ENCODE measurements around the gene CLEC11A.
"Not testable (repeated sequence)": the region's sequence is repeated elsewhere in the genome, so short reads cannot be mapped to it uniquely, and the experiment has no call there.

CLEC11A gene

GRCh38 chr19:50741179-50741933 lies 18.2 kb downstream of the CLEC11A start:
- DNase-seq (ENCODE audit: low read depth in 2 of 2): no peak
- H3K4me3 ChIP-seq (replicated peaks in 1 of 2; ENCODE audit: low read depth in 2 of 2, low read length in 2 of 2): no peak overlapping the region
- TF ChIP-seq, protein P1, sequence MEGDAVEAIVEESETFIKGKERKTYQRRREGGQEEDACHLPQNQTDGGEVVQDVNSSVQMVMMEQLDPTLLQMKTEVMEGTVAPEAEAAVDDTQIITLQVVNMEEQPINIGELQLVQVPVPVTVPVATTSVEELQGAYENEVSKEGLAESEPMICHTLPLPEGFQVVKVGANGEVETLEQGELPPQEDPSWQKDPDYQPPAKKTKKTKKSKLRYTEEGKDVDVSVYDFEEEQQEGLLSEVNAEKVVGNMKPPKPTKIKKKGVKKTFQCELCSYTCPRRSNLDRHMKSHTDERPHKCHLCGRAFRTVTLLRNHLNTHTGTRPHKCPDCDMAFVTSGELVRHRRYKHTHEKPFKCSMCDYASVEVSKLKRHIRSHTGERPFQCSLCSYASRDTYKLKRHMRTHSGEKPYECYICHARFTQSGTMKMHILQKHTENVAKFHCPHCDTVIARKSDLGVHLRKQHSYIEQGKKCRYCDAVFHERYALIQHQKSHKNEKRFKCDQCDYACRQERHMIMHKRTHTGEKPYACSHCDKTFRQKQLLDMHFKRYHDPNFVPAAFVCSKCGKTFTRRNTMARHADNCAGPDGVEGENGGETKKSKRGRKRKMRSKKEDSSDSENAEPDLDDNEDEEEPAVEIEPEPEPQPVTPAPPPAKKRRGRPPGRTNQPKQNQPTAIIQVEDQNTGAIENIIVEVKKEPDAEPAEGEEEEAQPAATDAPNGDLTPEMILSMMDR (IDR thresholded peaks at IDR 0.05; ENCODE audit: low read depth, low read length): no peak

DNA sequence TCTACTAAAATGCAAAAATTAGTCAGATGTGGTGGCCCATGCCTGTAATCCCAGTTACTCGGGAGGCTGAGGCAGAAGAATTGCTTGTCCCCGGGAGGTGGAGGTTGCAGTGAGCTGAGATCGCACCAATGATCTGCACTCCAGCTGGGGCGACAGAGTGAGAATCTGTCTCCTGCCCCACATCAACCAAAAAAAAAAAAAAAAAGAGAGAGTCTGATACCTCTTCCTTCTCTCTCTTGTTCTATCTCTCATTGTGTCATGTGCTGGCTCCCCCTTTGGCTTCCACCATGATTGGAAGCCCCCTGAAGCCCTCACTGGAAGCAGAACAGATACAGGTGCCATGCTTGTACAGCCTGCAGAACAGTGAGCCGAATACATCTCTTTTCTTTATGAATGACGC lies 20.4 kb downstream of the CLEC11A start:
- no peak for DNase-seq (ENCODE audit: low read depth in 2 of 2)
- no peak overlapping the region for H3K4me3 ChIP-seq (replicated peaks in 1 of 2; ENCODE audit: low read depth in 2 of 2, low read length in 2 of 2)
- TF ChIP-seq, protein P1 (IDR thresholded peaks at IDR 0.05; ENCODE audit: low read depth, low read length): no peak

DNA sequence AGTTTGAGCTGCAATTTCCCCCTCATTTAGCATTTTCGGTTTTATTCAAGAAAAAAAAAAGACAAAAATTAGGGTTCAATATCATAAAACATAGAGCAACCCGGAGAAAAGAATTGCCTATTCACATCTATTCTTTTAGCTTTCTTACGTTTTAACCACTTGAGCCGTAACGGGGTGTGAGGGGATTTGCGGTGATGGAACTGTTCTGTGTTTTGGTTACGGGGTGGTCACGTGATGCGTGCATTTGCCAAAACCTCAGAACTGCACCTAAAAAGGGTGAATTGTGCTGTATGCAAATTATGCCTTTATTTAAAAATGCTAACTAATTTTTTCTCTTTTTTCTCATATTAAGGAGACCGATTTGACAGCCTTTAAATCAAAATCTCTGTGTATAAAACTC lies 22.1 kb downstream of the CLEC11A start:
- TF ChIP-seq, protein P1 (IDR thresholded peaks at IDR 0.05; ENCODE audit: low read depth, low read length): no peak
- DNase-seq (ENCODE audit: low read depth in 2 of 2): no peak
- H3K4me3 ChIP-seq (replicated peaks in 1 of 2; ENCODE audit: low read depth in 2 of 2, low read length in 2 of 2): no peak overlapping the region

DNA sequence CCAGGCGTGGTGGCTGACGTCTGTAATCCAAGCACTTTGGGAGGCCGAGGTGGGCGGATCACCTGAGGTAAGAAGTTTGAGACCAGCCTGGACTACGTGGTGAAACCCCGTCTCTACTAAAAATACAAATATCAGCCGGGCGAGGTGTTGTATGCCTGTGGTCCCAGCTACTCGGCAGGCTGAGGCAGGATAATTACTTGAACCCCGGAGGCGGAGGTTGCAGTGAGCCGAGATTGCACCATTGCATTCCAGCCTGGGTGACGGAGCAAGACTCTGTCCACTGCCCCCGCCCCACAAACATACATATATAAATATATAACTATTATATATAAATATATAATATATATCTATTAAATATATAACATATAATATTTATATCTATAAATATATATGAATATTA lies 24.0 kb downstream of the CLEC11A start:
- H3K4me3 ChIP-seq (replicated peaks in 1 of 2; ENCODE audit: low read depth in 2 of 2, low read length in 2 of 2); DNase-seq (ENCODE audit: low read depth in 2 of 2): not testable (repeated sequence)

DNA sequence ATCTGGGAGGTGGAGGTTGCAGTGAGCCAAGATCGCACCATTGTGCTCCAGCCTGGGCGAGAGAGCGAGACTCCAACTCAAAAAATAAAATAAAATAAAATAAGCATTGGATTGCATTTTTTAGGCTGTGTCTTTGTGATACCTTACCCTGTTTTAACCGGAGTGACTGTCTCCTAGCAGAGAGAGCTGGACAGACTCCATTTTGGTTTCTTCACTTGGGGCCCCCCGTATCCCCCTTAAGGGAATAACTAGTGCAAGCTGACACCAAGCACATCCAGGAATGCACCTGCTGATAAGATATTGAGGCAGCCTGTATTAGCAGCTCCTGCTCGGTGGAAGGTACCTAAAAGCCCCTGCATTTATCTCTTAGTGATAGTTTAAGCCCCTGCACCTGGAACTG lies 26.3 kb downstream of the CLEC11A start:
- H3K4me3 ChIP-seq (replicated peaks in 1 of 2; ENCODE audit: low read depth in 2 of 2, low read length in 2 of 2): no peak overlapping the region
- TF ChIP-seq, protein P1 (IDR thresholded peaks at IDR 0.05; ENCODE audit: low read depth, low read length): no peak
- no peak for DNase-seq (ENCODE audit: low read depth in 2 of 2)

- H3K4me3 ChIP-seq (replicated peaks in 1 of 2; ENCODE audit: low read depth in 2 of 2, low read length in 2 of 2): no peak overlapping the region
- TF ChIP-seq, protein P1 (IDR thresholded peaks at IDR 0.05; ENCODE audit: low read depth, low read length): no peak
- no peak for DNase-seq (ENCODE audit: low read depth in 2 of 2)
Measured at GRCh38 chr19:50750010-50750409, 26.8 kb downstream of the CLEC11A start.

DNA sequence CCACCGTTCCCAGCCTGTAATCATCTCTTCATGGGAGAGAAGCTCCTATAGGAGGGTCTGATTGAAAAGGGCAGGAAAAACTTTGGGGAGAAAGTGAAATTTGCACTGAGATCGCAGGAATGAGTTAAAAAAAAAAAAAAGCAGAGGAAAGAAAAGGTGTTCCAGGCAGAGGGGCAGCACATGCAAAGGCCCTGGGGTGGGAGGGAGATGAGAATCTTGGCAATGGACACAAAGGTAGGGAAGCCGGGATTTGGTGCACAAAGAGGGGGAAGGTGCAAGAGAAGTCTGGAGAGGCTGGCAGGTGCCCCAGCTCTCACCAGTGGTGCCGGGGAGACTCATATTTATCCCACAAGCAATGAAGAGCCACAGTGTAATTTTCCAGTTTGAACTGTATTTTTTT lies 30.7 kb downstream of the CLEC11A start:
- TF ChIP-seq, protein P1 (IDR thresholded peaks at IDR 0.05; ENCODE audit: low read depth, low read length): no peak

DNA sequence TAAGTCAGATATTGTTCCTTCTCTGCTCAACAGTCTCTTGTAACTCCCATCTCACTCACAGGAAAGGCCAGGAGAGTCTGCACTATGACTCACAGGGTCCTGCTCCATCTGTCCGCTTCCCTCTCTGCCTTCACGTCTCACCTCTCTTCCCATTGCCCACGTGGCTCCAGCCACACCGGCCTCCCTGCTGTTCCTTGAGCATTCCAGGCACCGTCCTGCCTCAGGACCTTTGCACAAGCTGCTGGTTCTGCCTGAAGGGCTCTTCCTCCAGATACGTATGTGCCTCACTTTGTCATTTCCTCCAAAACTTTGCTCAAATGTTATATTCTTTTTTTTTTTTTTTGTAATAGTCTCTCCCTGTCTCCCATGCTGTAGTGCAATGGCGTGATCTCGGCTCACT lies 33.1 kb downstream of the CLEC11A start:
- not testable (repeated sequence) for DNase-seq (ENCODE audit: low read depth in 2 of 2); H3K4me3 ChIP-seq (replicated peaks in 1 of 2; ENCODE audit: low read depth in 2 of 2, low read length in 2 of 2)

More for the DNA sequence above, 30.7 kb downstream of the CLEC11A start:
- no peak for DNase-seq (ENCODE audit: low read depth in 2 of 2)
- no peak overlapping the region for H3K4me3 ChIP-seq (replicated peaks in 1 of 2; ENCODE audit: low read depth in 2 of 2, low read length in 2 of 2)

DNA sequence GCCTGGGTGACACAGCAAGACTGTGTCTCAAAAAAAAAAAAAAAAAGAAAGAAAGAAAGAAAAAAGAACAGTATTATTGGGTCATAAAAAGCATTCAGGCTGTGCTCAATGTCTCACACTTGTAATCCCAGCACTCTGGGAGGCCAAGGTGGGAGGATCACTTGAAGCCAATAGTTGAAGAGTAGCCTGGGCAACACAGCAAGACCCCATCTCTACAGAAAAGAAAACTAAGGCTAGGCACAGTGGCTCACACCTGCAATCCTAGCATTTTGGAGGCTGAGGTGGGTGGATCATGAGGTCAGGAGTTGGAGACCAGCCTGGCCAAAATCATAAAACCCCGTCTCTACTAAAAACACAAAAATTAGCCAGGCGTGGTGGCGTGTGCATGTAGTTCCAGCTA lies 34.5 kb downstream of the CLEC11A start:
- not testable (repeated sequence) for DNase-seq (ENCODE audit: low read depth in 2 of 2)

DNA sequence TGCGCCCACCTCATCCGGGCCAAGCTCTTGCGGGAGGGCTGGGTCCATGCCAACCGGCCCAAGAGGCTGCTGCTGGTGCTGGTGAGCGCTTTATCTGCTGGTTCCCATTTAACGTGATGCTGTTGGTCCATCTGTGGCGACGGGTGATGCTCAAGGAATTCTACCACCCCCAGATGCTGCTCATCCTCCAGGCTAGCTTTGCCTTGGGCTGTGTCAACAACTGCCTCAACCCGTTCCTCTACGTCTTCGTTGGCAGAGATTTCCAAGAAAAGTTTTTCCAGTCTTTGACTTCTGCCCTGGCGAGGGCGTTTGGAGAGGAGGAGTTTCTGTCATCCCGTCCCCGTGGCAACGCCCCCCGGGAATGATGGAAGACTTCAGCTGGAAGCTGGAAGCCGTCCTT lies 35.9 kb downstream of the CLEC11A start:
- DNase-seq (ENCODE audit: low read depth in 2 of 2); H3K4me3 ChIP-seq (replicated peaks in 1 of 2; ENCODE audit: low read depth in 2 of 2, low read length in 2 of 2): not testable (repeated sequence)

More for the DNA sequence above, 34.5 kb downstream of the CLEC11A start:
- H3K4me3 ChIP-seq (replicated peaks in 1 of 2; ENCODE audit: low read depth in 2 of 2, low read length in 2 of 2): not testable (repeated sequence)
